ENCODE measurements around the gene TNIP1.

TNIP1 gene

GRCh38 chr5:151080613-151081430 is at the start of gene TNIP1:
TNIP1 (minus strand) TSS chr5:151081034; CDS start chr5:151065095, 15,939 bp downstream.
- in situ Hi-C loops (cut with MboI; ENCODE audit: low sequenced_read_pairs) = no loop called here

GRCh38 chr5:151130235-151130921 is 49.5 kb upstream of the TNIP1 start:
- in situ Hi-C loops (cut with MboI; ENCODE audit: low sequenced_read_pairs) = no loop called here

- in situ Hi-C loops (cut with MboI; ENCODE audit: low sequenced_read_pairs) = no loop called here
Observed at GRCh38 chr5:151128817-151129216, 48.0 kb upstream of the TNIP1 start.

GRCh38 chr5:151127926-151128325 is 47.1 kb upstream of the TNIP1 start:
- in situ Hi-C loops (cut with MboI; ENCODE audit: low sequenced_read_pairs) = no loop called here

- in situ Hi-C loops (cut with MboI; ENCODE audit: low sequenced_read_pairs) = no loop called here
Observed at GRCh38 chr5:151126199-151126645, 45.4 kb upstream of the TNIP1 start.

- in situ Hi-C loops (cut with MboI; ENCODE audit: low sequenced_read_pairs) = no loop called here
Observed at GRCh38 chr5:151125421-151125820, 44.6 kb upstream of the TNIP1 start.

- in situ Hi-C loops (cut with MboI; ENCODE audit: low sequenced_read_pairs) = loop anchor here (5.0 kb wide), 2 partner anchors 38 to 72 kb away; no protein-coding TSS in a partner anchor
Observed at GRCh38 chr5:151123897-151124751, 43.3 kb upstream of the TNIP1 start.

GRCh38 chr5:151122828-151123227 is 42.0 kb upstream of the TNIP1 start:
- in situ Hi-C loops (cut with MboI; ENCODE audit: low sequenced_read_pairs) = loop anchor here (5.0 kb wide), 2 partner anchors 39 to 71 kb away; no protein-coding TSS in a partner anchor

GRCh38 chr5:151121665-151122064 is 40.8 kb upstream of the TNIP1 start:
- in situ Hi-C loops (cut with MboI; ENCODE audit: low sequenced_read_pairs) = loop anchor here (5.0 kb wide), 2 partner anchors 41 to 69 kb away; no protein-coding TSS in a partner anchor

- in situ Hi-C loops (cut with MboI; ENCODE audit: low sequenced_read_pairs) = loop anchor here (5.0 kb wide), 2 partner anchors 41 to 69 kb away; no protein-coding TSS in a partner anchor
Observed at GRCh38 chr5:151121095-151121494, 40.3 kb upstream of the TNIP1 start.

- in situ Hi-C loops (cut with MboI; ENCODE audit: low sequenced_read_pairs) = no loop called here
Observed at GRCh38 chr5:151118913-151119575, 38.2 kb upstream of the TNIP1 start.

- in situ Hi-C loops (cut with MboI; ENCODE audit: low sequenced_read_pairs) = no loop called here
Observed at GRCh38 chr5:151115272-151115905, 34.6 kb upstream of the TNIP1 start.

GRCh38 chr5:151113651-151114050 is 32.8 kb upstream of the TNIP1 start:
- in situ Hi-C loops (cut with MboI; ENCODE audit: low sequenced_read_pairs) = no loop called here

- in situ Hi-C loops (cut with MboI; ENCODE audit: low sequenced_read_pairs) = no loop called here
Observed at GRCh38 chr5:151110992-151111391, 30.2 kb upstream of the TNIP1 start.

GRCh38 chr5:151110122-151110681 is 29.4 kb upstream of the TNIP1 start:
- in situ Hi-C loops (cut with MboI; ENCODE audit: low sequenced_read_pairs) = no loop called here

- in situ Hi-C loops (cut with MboI; ENCODE audit: low sequenced_read_pairs) = no loop called here
Observed at GRCh38 chr5:151108566-151108965, 27.7 kb upstream of the TNIP1 start.

GRCh38 chr5:151107738-151108520 is 27.1 kb upstream of the TNIP1 start:
- in situ Hi-C loops (cut with MboI; ENCODE audit: low sequenced_read_pairs) = no loop called here

GRCh38 chr5:151107084-151107483 is 26.2 kb upstream of the TNIP1 start:
- in situ Hi-C loops (cut with MboI; ENCODE audit: low sequenced_read_pairs) = no loop called here

- in situ Hi-C loops (cut with MboI; ENCODE audit: low sequenced_read_pairs) = no loop called here
Observed at GRCh38 chr5:151106509-151106908, 25.7 kb upstream of the TNIP1 start.

Measured in HL-60/S4 (cell line).